Measurements from ENCODE around the gene CAMSAP1. TPM values are rescaled to one million over a fixed set of nuclear protein-coding genes. Genes with fewer than 3 reads are reported as not detected.

The CAMSAP1 gene
- total RNA-seq, 1 donor = 26.1 TPM

GRCh38 chr9:135879619-135880018 is 27.7 kb downstream of the CAMSAP1 start:
- H4K20me1 ChIP-seq (ENCODE audit: insufficient read depth, low read length) = peaks cover 65% of the 10 kb centered on the region
- H3K79me2 ChIP-seq (ENCODE audit: insufficient read depth, low read length) = peaks cover 84% of the 10 kb centered on the region
- DNase-seq (ENCODE audit: insufficient read length, low spot score, missing footprints) = peak; percentile 47

DNA sequence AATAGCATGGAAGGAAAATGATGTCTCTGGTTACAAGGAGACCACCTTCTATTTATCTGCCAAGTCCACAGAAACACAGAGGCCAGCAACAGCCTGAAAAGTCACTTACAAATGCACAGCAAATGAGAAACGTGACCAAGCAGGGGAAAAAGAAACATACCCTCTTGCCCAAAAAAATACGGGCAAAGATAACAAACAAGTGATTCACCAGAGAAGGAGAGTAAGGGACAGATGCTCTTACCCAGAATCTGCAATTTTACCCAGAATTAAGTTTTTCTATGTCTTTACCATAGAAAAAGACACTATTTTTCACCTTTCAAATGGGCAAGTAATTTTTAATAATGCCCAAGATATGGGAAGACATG is 28.1 kb downstream of the CAMSAP1 start:
- Histone ChIP-seq H3K36me3 (ENCODE audit: insufficient read depth, low read length) (peaks cover 4% of the 10 kb centered on the region), H3K9me3 (ENCODE audit: low read depth, low read length) (no peaks in the 10 kb centered on the region), H3K4me2 (ENCODE audit: insufficient read depth, low read length) (no peak overlapping the region), H3K79me2 (ENCODE audit: insufficient read depth, low read length) (peaks cover 83% of the 10 kb centered on the region), H2AFZ (ENCODE audit: low read length) (no peak overlapping the region), H3K27me3 (ENCODE audit: insufficient read depth, low read length) (no peaks in the 10 kb centered on the region), H4K20me1 (ENCODE audit: insufficient read depth, low read length) (peaks cover 61% of the 10 kb centered on the region), H3K27ac (ENCODE audit: low read depth, low read length) (peak overlapping the region; percentile 51), H3K4me3 (ENCODE audit: insufficient read depth, low read length) (no peak overlapping the region), H3K4me1 (ENCODE audit: insufficient read depth, low read length) (peaks cover 13% of the 10 kb centered on the region)
- no peak for TF ChIP-seq CTCF (IDR thresholded peaks at IDR 0.05; ENCODE audit: extremely low read depth, low read depth, low read length)
- DNase-seq (ENCODE audit: insufficient read length, low spot score, missing footprints) = peak; percentile 62

More at GRCh38 chr9:135879619-135880018, 27.7 kb downstream of the CAMSAP1 start:
- H2AFZ ChIP-seq (ENCODE audit: low read length) = no peak overlapping the region
- H3K4me1 ChIP-seq (ENCODE audit: insufficient read depth, low read length) = peaks cover 17% of the 10 kb centered on the region
- peaks cover 4% of the 10 kb centered on the region for H3K36me3 ChIP-seq (ENCODE audit: insufficient read depth, low read length)
- no peak overlapping the region for H3K4me3 ChIP-seq (ENCODE audit: insufficient read depth, low read length)
- H3K4me2 ChIP-seq (ENCODE audit: insufficient read depth, low read length) = no peak overlapping the region
- no peaks in the 10 kb centered on the region for H3K27me3 ChIP-seq (ENCODE audit: insufficient read depth, low read length)
- H3K9me3 ChIP-seq (ENCODE audit: low read depth, low read length) = no peaks in the 10 kb centered on the region
- no peak overlapping the region for H3K27ac ChIP-seq (ENCODE audit: low read depth, low read length)
- TF ChIP-seq CTCF (IDR thresholded peaks at IDR 0.05; ENCODE audit: extremely low read depth, low read depth, low read length) = no peak

DNA sequence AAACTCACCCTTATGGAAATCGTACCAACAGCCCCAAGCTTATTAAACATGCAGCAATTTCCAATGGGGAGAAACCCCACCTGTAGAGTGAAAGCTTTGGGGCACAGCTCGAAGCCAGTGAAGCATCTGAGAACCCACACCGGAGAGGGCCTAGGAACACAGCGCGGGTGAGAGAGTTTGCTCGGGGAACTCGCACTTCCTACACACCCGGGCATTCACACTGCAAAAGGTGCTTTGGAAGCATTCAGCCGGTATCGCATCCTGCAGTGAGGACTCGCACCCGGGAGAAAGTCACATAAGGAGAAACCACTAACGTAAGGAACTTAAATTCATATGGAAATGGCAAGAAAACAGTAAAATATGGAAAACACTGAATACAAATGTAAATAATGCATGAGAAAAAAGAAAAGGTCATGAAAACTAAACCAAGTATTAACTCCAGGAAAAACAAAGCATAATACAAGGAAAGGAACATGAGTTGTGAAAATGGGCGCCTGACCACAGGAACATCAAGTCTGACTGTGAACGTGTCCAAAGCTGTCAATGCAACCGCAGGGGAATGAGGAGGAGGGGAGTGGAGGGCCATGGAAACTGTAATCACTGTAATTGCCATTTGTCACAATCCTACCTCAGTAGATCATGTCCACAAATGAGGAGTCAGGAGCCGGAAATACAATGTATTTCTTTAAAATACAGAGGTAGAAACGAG is 28.7 kb downstream of the CAMSAP1 start:
- DNase-seq (ENCODE audit: insufficient read length, low spot score, missing footprints) = peak; percentile 27
- peaks cover 83% of the 10 kb centered on the region for H3K79me2 ChIP-seq (ENCODE audit: insufficient read depth, low read length)
- no peak overlapping the region for H3K4me3 ChIP-seq (ENCODE audit: insufficient read depth, low read length)
- peak overlapping the region; percentile 51 for H3K27ac ChIP-seq (ENCODE audit: low read depth, low read length)
- H3K9me3 ChIP-seq (ENCODE audit: low read depth, low read length) = no peaks in the 10 kb centered on the region
- no peak overlapping the region for H2AFZ ChIP-seq (ENCODE audit: low read length)
- peaks cover 10% of the 10 kb centered on the region for H3K4me1 ChIP-seq (ENCODE audit: insufficient read depth, low read length)
- no peak for TF ChIP-seq CTCF (IDR thresholded peaks at IDR 0.05; ENCODE audit: extremely low read depth, low read depth, low read length)
- no peaks in the 10 kb centered on the region for H3K27me3 ChIP-seq (ENCODE audit: insufficient read depth, low read length)
- H3K36me3 ChIP-seq (ENCODE audit: insufficient read depth, low read length) = peaks cover 4% of the 10 kb centered on the region
- H3K4me2 ChIP-seq (ENCODE audit: insufficient read depth, low read length) = no peak overlapping the region
- peaks cover 61% of the 10 kb centered on the region for H4K20me1 ChIP-seq (ENCODE audit: insufficient read depth, low read length)

GRCh38 chr9:135877791-135878527 is 29.4 kb downstream of the CAMSAP1 start:
- Histone ChIP-seq H3K27me3 (ENCODE audit: insufficient read depth, low read length) (no peaks in the 10 kb centered on the region), H4K20me1 (ENCODE audit: insufficient read depth, low read length) (peaks cover 57% of the 10 kb centered on the region), H3K36me3 (ENCODE audit: insufficient read depth, low read length) (peaks cover 4% of the 10 kb centered on the region), H3K4me2 (ENCODE audit: insufficient read depth, low read length) (no peak overlapping the region), H3K9me3 (ENCODE audit: low read depth, low read length) (no peaks in the 10 kb centered on the region), H3K27ac (ENCODE audit: low read depth, low read length) (no peak overlapping the region), H3K79me2 (ENCODE audit: insufficient read depth, low read length) (peaks cover 81% of the 10 kb centered on the region), H3K4me3 (ENCODE audit: insufficient read depth, low read length) (no peak overlapping the region), H3K4me1 (ENCODE audit: insufficient read depth, low read length) (peaks cover 10% of the 10 kb centered on the region), H2AFZ (ENCODE audit: low read length) (no peak overlapping the region)
- TF ChIP-seq CTCF (IDR thresholded peaks at IDR 0.05; ENCODE audit: extremely low read depth, low read depth, low read length) = no peak
- no peak for DNase-seq (ENCODE audit: insufficient read length, low spot score, missing footprints)

Measured in osteoblast (primary cell).